ENCODE measurements around the gene PROX1. TPM values are rescaled to one million over a fixed set of nuclear protein-coding genes. Genes with fewer than 3 reads are reported as not detected.

The PROX1 gene
- total RNA-seq, 2 experiments from 2014 or later: not detected

DNA sequence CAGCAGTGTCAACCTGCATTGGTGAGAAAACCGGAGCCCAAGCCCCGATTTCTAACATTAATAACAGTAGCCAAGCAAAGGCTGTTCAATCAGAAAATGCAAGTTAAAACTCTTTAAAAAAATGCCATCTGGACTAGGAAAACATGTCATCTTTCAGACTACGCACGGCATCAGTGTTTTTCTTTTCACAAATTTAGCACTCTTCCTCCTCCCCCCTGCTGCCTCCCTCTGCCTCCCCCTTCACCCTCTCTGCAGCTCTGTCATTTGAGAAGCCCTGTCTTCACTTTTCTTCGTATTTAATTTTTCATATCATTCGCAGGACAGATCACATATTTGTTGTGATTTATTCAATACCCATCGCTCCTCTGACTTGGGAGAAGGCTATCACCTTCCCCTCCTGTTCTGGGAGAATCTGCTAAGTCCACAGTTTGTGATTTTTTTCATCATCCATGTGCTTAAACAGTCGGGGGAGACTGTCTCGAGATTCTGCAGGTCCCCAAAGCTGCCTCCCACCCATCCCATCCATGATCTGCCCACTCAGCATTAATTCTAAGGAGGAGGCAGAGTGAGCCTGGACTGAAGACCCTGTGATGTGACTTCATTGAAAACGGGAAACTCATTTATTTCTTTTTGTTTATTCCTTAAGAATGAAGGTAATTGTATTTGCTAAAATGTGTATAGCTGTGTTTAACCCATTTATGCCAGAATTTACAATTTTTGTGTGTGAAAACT lies 84.8 kb downstream of the PROX1 start:
- Histone ChIP-seq H4K20me1 (ENCODE audit: insufficient read depth, low read length) (no peaks in the 10 kb centered on the region), H3K9me3 (ENCODE audit: low read length) (no peaks in the 10 kb centered on the region), H3K4me3 (ENCODE audit: low read depth, low read length, poor library complexity, severe bottlenecking) (no peak overlapping the region), H3K4me1 (ENCODE audit: insufficient read depth, low read length, poor library complexity, severe bottlenecking) (no peaks in the 10 kb centered on the region), H3K9me2 (ENCODE audit: insufficient read depth, low read length) (no peaks in the 10 kb centered on the region), H3K36me3 (ENCODE audit: insufficient read depth, low read length) (no peaks in the 10 kb centered on the region), H3K4me2 (ENCODE audit: low read length) (no peak overlapping the region), H2AFZ (ENCODE audit: low read length) (no peak overlapping the region), H3K27ac (ENCODE audit: low read depth, low read length, poor library complexity, severe bottlenecking) (no peak overlapping the region), H3K79me2 (ENCODE audit: insufficient read depth, low read depth, low read length) (no peaks in the 10 kb centered on the region)
- TF ChIP-seq, protein P1, sequence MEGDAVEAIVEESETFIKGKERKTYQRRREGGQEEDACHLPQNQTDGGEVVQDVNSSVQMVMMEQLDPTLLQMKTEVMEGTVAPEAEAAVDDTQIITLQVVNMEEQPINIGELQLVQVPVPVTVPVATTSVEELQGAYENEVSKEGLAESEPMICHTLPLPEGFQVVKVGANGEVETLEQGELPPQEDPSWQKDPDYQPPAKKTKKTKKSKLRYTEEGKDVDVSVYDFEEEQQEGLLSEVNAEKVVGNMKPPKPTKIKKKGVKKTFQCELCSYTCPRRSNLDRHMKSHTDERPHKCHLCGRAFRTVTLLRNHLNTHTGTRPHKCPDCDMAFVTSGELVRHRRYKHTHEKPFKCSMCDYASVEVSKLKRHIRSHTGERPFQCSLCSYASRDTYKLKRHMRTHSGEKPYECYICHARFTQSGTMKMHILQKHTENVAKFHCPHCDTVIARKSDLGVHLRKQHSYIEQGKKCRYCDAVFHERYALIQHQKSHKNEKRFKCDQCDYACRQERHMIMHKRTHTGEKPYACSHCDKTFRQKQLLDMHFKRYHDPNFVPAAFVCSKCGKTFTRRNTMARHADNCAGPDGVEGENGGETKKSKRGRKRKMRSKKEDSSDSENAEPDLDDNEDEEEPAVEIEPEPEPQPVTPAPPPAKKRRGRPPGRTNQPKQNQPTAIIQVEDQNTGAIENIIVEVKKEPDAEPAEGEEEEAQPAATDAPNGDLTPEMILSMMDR (conservative IDR thresholded peaks at IDR 0.05; ENCODE audit: low read length): no peak
- TF ChIP-seq EZH2phosphoT487 (IDR thresholded peaks at IDR 0.05; ENCODE audit: borderline replicate concordance, low read depth, low read length): no peak
- DNase-seq (ENCODE audit: low spot score): no peak
- ChIA-PET POLR2A (interaction anchor here (0.7 kb wide), 1 partner anchor 846 kb away, joined by 3 read pairs; no protein-coding TSS in a partner anchor), CTCF (ENCODE audit: unreplicated experiment) (no interaction called here)
- intact Hi-C loops (cut with micrococcal nuclease; ENCODE audit: unreplicated experiment): no loop called here
- no TSS peak for BruUV-seq (replicated peaks)

DNA sequence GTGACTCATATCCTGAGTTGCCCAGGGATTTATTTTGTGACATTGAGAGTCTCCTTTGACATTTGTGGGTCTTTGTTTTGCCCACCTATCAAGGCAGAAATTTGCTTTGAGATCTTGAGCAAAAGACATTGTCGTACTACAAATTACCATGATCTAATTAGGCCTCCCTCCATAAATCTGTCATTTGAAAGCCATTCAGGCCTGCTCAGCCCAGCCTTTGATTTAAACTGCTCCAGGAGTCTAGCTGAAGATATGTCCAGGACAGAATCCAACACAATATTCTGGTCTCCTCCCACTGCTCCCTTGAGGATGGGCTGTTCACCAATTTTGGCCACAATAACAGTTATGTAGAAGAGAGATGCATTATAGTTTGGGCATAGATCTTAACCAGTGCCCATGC lies 86.7 kb downstream of the PROX1 start:
- H3K9me3 ChIP-seq (ENCODE audit: low read length): no peaks in the 10 kb centered on the region
- H3K4me1 ChIP-seq (ENCODE audit: insufficient read depth, low read length, poor library complexity, severe bottlenecking): no peaks in the 10 kb centered on the region
- no peaks in the 10 kb centered on the region for H3K36me3 ChIP-seq (ENCODE audit: insufficient read depth, low read length)
- BruUV-seq (replicated peaks): no TSS peak
- no peak for TF ChIP-seq EZH2phosphoT487 (IDR thresholded peaks at IDR 0.05; ENCODE audit: borderline replicate concordance, low read depth, low read length)
- TF ChIP-seq, protein P1 (conservative IDR thresholded peaks at IDR 0.05; ENCODE audit: low read length): no peak
- H3K4me2 ChIP-seq (ENCODE audit: low read length): no peak overlapping the region
- no peaks in the 10 kb centered on the region for H4K20me1 ChIP-seq (ENCODE audit: insufficient read depth, low read length)
- H3K9me2 ChIP-seq (ENCODE audit: insufficient read depth, low read length): no peaks in the 10 kb centered on the region
- H2AFZ ChIP-seq (ENCODE audit: low read length): no peak overlapping the region
- ChIA-PET POLR2A (no interaction called here), CTCF (ENCODE audit: unreplicated experiment) (no interaction called here)
- no peak for DNase-seq (ENCODE audit: low spot score)
- intact Hi-C loops (cut with micrococcal nuclease; ENCODE audit: unreplicated experiment): no loop called here
- no peaks in the 10 kb centered on the region for H3K79me2 ChIP-seq (ENCODE audit: insufficient read depth, low read depth, low read length)
- H3K27ac ChIP-seq (ENCODE audit: low read depth, low read length, poor library complexity, severe bottlenecking): no peak overlapping the region
- no peak overlapping the region for H3K4me3 ChIP-seq (ENCODE audit: low read depth, low read length, poor library complexity, severe bottlenecking)

DNA sequence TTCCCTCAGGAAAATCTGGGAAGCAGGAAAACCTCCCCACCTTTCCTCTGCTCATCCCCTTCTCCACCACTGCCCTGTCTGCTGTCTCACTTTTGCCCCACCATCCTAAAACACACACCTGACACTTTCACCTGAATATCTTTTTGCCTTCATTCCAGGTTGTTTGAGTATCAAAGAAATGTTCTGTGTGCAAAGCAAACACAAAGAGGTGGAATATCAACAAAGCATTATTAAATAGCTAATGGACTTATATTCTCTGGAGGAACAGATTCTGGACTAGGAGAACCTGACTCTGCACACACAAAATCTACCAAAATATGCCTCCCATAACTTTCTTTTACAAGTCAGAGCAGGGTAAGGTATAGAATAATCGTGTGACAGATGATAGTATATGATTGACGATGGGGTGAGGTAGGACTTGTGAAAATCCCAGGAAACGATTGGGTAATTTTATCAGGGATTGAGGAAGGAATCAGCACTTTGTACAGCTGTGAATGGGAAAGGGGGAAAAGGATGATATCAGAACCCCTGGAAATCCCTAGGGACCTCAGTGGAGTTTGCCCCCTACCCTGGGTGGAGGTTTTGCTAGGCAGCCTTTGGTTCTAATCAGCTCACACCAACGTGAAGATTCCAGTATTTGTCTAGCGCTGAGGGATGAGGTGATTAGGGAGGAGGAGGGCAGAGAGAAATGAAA lies 87.7 kb downstream of the PROX1 start:
- H3K79me2 ChIP-seq (ENCODE audit: insufficient read depth, low read depth, low read length): no peaks in the 10 kb centered on the region
- H3K9me2 ChIP-seq (ENCODE audit: insufficient read depth, low read length): no peaks in the 10 kb centered on the region
- H3K27ac ChIP-seq (ENCODE audit: low read depth, low read length, poor library complexity, severe bottlenecking): no peak overlapping the region
- intact Hi-C loops (cut with micrococcal nuclease; ENCODE audit: unreplicated experiment): no loop called here
- H2AFZ ChIP-seq (ENCODE audit: low read length): no peak overlapping the region
- no peak overlapping the region for H3K4me2 ChIP-seq (ENCODE audit: low read length)
- no peaks in the 10 kb centered on the region for H3K4me1 ChIP-seq (ENCODE audit: insufficient read depth, low read length, poor library complexity, severe bottlenecking)
- H4K20me1 ChIP-seq (ENCODE audit: insufficient read depth, low read length): no peaks in the 10 kb centered on the region
- H3K36me3 ChIP-seq (ENCODE audit: insufficient read depth, low read length): no peaks in the 10 kb centered on the region
- DNase-seq (ENCODE audit: low spot score): no peak
- no peak for TF ChIP-seq EZH2phosphoT487 (IDR thresholded peaks at IDR 0.05; ENCODE audit: borderline replicate concordance, low read depth, low read length)
- TF ChIP-seq, protein P1 (conservative IDR thresholded peaks at IDR 0.05; ENCODE audit: low read length): no peak
- no TSS peak for BruUV-seq (replicated peaks)
- H3K9me3 ChIP-seq (ENCODE audit: low read length): no peaks in the 10 kb centered on the region
- ChIA-PET CTCF (ENCODE audit: unreplicated experiment) (no interaction called here), POLR2A (no interaction called here)
- H3K4me3 ChIP-seq (ENCODE audit: low read depth, low read length, poor library complexity, severe bottlenecking): no peak overlapping the region

Data from OCI-LY7 (cell line).